ENCODE measurements around the gene POLE3. TPM values are rescaled to one million over a fixed set of nuclear protein-coding genes. Genes with fewer than 3 reads are reported as not detected.
"Not testable (repeated sequence)": the region's sequence is repeated elsewhere in the genome, so short reads cannot be mapped to it uniquely, and the experiment has no call there.

POLE3 gene
- total RNA-seq, 1 donor from 2014 or later, result 29.5 TPM

DNA sequence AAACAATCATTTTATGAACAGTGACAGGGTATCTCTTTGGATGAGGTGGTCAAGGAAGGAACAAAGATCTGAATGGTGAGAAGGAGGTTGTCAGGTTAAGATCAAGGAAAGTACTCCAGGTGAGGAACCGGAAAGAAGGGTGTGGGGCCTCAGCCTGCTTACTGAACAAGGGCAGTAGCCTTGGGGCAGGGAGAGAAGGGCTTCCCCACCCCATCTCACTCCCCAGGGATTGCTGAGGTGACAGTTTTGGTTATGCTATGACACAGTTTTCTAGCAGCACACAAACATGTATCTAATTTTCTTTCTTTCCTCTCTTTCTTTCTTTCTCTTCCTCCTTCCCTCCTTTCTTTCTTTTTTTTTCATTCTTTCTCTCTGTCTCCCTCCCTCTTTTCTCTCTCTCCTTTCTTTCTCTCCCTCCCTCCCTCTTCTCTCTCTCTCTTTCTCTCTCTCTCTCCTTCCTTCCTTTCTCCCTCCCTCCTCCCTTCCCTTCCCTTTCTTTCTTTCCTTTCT lies 29.6 kb downstream of the POLE3 start:
- no peaks in the 10 kb centered on the region for H3K9me3 Mint-ChIP-seq (ENCODE audit: low read depth)
- no peaks in the 10 kb centered on the region for H3K4me1 Mint-ChIP-seq (ENCODE audit: low read depth)
- H3K36me3 Mint-ChIP-seq (ENCODE audit: low read depth), result no peaks in the 10 kb centered on the region
- no peak overlapping the region for H3K27ac Mint-ChIP-seq (ENCODE audit: unreplicated experiment)
- TF ChIP-seq CTCF (IDR thresholded peaks at IDR 0.05), result no peak
- H3K4me3 Mint-ChIP-seq (ENCODE audit: unreplicated experiment), result no peak overlapping the region
- H3K27me3 Mint-ChIP-seq (ENCODE audit: low read depth), result no peaks in the 10 kb centered on the region
- DNase-seq (ENCODE audit: low spot score), result no peak

DNA sequence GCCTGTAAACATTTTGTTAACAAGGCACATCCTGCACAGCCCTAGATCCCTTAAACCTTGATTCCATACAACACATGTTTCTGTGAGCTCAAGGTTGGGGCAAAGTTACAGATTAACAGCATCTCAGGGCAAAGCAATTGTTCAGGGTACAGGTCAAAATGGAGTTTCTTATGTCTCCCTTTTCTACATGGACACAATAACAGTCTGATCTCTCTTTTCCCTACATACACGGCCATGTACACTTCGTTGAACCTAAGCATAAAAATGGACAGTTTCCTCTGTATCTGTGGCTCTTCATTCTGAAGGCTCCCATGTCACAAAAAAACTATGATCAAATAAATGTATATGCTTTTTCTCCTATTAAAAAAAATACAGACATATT lies 30.7 kb downstream of the POLE3 start:
- H3K36me3 Mint-ChIP-seq (ENCODE audit: low read depth); H3K27me3 Mint-ChIP-seq (ENCODE audit: low read depth); H3K4me3 Mint-ChIP-seq (ENCODE audit: unreplicated experiment); H3K27ac Mint-ChIP-seq (ENCODE audit: unreplicated experiment); H3K4me1 Mint-ChIP-seq (ENCODE audit: low read depth); H3K9me3 Mint-ChIP-seq (ENCODE audit: low read depth); DNase-seq (ENCODE audit: low spot score): not testable (repeated sequence)

GRCh38 chr9:113379094-113379828 lies 31.2 kb downstream of the POLE3 start:
- not testable (repeated sequence) for H3K27me3 Mint-ChIP-seq (ENCODE audit: low read depth); H3K27ac Mint-ChIP-seq (ENCODE audit: unreplicated experiment); H3K4me3 Mint-ChIP-seq (ENCODE audit: unreplicated experiment); H3K9me3 Mint-ChIP-seq (ENCODE audit: low read depth); H3K4me1 Mint-ChIP-seq (ENCODE audit: low read depth); DNase-seq (ENCODE audit: low spot score); H3K36me3 Mint-ChIP-seq (ENCODE audit: low read depth)

- Mint-ChIP-seq H3K4me1 (ENCODE audit: low read depth) (peaks cover 6% of the 10 kb centered on the region), H3K27ac (ENCODE audit: unreplicated experiment) (no peak within 1 kb of the TSS), H3K4me3 (ENCODE audit: unreplicated experiment) (peak within 1 kb of the TSS; percentile 78), H3K36me3 (ENCODE audit: low read depth) (peaks cover 3% of the 10 kb centered on the region), H3K27me3 (ENCODE audit: low read depth) (no peaks in the 10 kb centered on the region), H3K9me3 (ENCODE audit: low read depth) (no peaks in the 10 kb centered on the region)
- no peak for DNase-seq (ENCODE audit: low spot score)
- TF ChIP-seq CTCF (IDR thresholded peaks at IDR 0.05), result no peak
Observed at GRCh38 chr9:113376634-113377567, 33.6 kb downstream of the POLE3 start, which contains the start of gene HDHD3. TSS of gene HDHD3 (minus strand) at chr9:113376986. CDS start at chr9:113374354, 2,632 bp downstream.

GRCh38 chr9:113375057-113376023 lies 35.1 kb downstream of the POLE3 start:
- Mint-ChIP-seq H3K27me3 (ENCODE audit: low read depth) (no peaks in the 10 kb centered on the region), H3K36me3 (ENCODE audit: low read depth) (peaks cover 3% of the 10 kb centered on the region), H3K27ac (ENCODE audit: unreplicated experiment) (no peak overlapping the region), H3K4me3 (ENCODE audit: unreplicated experiment) (peak overlapping the region; percentile 78), H3K9me3 (ENCODE audit: low read depth) (no peaks in the 10 kb centered on the region), H3K4me1 (ENCODE audit: low read depth) (peaks cover 6% of the 10 kb centered on the region)
- no peak for DNase-seq (ENCODE audit: low spot score)
- no peak for TF ChIP-seq CTCF (IDR thresholded peaks at IDR 0.05)

Measured in chondrocyte (in vitro differentiated cells).